PC-9 (cell line): ENCODE measurements around the gene NOSIP. TPM values are rescaled to one million over a fixed set of nuclear protein-coding genes. Genes with fewer than 3 reads are reported as not detected.

Source experiments
- BruUV-seq: library from RNA; stranded (reverse); fragments of 400-500 nt; replicated peaks from 2 replicates; lab custom pipeline; 2021; lab: Mats Ljungman, UMichigan
- CTCF ChIA-PET: fragments of 300-600 bp; sonication (Branson Sonifier 250); formaldehyde crosslinking; loops from one replicate; lab custom pipeline; 2022; ENCODE audit warnings: antibody characterized with exemption; lab: Charles Lee
- POLR2A ChIA-PET: fragments of 300-600 bp; sonication (Branson Sonifier 250); formaldehyde crosslinking; loops from one replicate; lab custom pipeline; 2022; ENCODE audit warnings: antibody characterized with exemption; ENCODE audit not compliant: unreplicated experiment; lab: Charles Lee
- DNase-seq, 2 experiments: peaks; one replicate each; pipeline versions ENCODE4 v3.0.0 to v3.0.0-alpha.2; 2015 to 2022; ENCODE audit warnings: mixed read lengths in 1 of 2
- H2AFZ ChIP-seq: fragments of 200-600 bp; sonication (generic); 2 replicates; pipeline ENCODE4 v1.8.1; 2017; ENCODE audit warnings: antibody characterized with exemption
- H3F3A ChIP-seq: fragments of 200-600 bp; sonication (generic); 2 replicates; pipeline ENCODE4 v1.8.1; 2017; ENCODE audit warnings: antibody characterized with exemption, mild to moderate bottlenecking, low read depth; ENCODE audit not compliant: insufficient read depth
- H3K27ac ChIP-seq: fragments of 200-600 bp; sonication (generic); 2 replicates; pipeline ENCODE4 v1.6.1; 2016; ENCODE audit warnings: mixed run types
- H3K27me3 ChIP-seq: fragments of 200-600 bp; sonication (generic); 2 replicates; pipeline ENCODE4 v1.6.1; 2016; ENCODE audit warnings: low read depth, mixed run types; ENCODE audit not compliant: insufficient read depth
- H3K36me3 ChIP-seq: fragments of 200-600 bp; sonication (generic); 2 replicates; pipeline ENCODE4 v1.6.1; 2016; ENCODE audit warnings: low read depth, mixed run types
- H3K4me1 ChIP-seq: fragments of 200-600 bp; sonication (generic); replicated peaks from 2 replicates; pipeline ENCODE4 v1.6.1; 2016; ENCODE audit warnings: mixed run types; ENCODE audit not compliant: insufficient read depth
- H3K4me2 ChIP-seq: fragments of 200-600 bp; sonication (generic); 2 replicates; pipeline ENCODE4 v1.6.1; 2017; ENCODE audit warnings: mixed run types
- H3K4me3 ChIP-seq: fragments of 200-600 bp; sonication (generic); 2 replicates; pipeline ENCODE4 v1.6.1; 2016; ENCODE audit warnings: mixed run types
- H3K79me2 ChIP-seq: fragments of 200-600 bp; sonication (generic); 2 replicates; pipeline ENCODE4 v1.6.1; 2017; ENCODE audit warnings: low read depth, mixed run types
- H3K9me2 ChIP-seq: fragments of 200-600 bp; sonication (generic); 2 replicates; pipeline ENCODE4 v1.8.1; 2017; ENCODE audit warnings: mild to moderate bottlenecking; ENCODE audit not compliant: insufficient read depth
- H3K9me3 ChIP-seq: fragments of 200-600 bp; sonication (generic); 2 replicates; pipeline ENCODE4 v1.8.1; 2016; ENCODE audit warnings: low read depth; ENCODE audit not compliant: insufficient read depth
- H4K20me1 ChIP-seq: fragments of 200-600 bp; sonication (generic); 2 replicates; pipeline ENCODE4 v1.8.1; 2017; ENCODE audit not compliant: insufficient read depth
- CTCF ChIP-seq: fragments of 200-600 bp; sonication (generic); conservative IDR thresholded peaks from 2 replicates; pipeline ENCODE4 v1.6.1; 2017; ENCODE audit warnings: mixed run types, antibody characterized with exemption, mild to moderate bottlenecking, moderate library complexity
- EZH2 ChIP-seq: fragments of 200-600 bp; sonication (generic); IDR thresholded peaks from 2 replicates; pipeline ENCODE4 v1.8.0; 2017; ENCODE audit warnings: antibody characterized with exemption, low read depth
- intact Hi-C: fragments of 100-400 bp; cut with micrococcal nuclease; formaldehyde crosslinking; loops from one replicate; pipeline ENCODE4 v1.10.0; 2022; ENCODE audit not compliant: unreplicated experiment
- total RNA-seq: library from RNA; stranded (reverse); gene quantifications from 2 replicates; pipeline ENCODE4 v1.2.3, GENCODE V29; 2021

The NOSIP gene
- total RNA-seq, 1 experiment from 2014 or later: 71.3 TPM

- H3K9me2 ChIP-seq: no peaks in the 10 kb centered on the region
- no peaks in the 10 kb centered on the region for H3K79me2 ChIP-seq
- DNase-seq: no peak
- peaks cover 11% of the 10 kb centered on the region for H3K4me1 ChIP-seq
- intact Hi-C loops: no loop called here
- no peak overlapping the region for H3K27ac ChIP-seq
- 0 out of 2 replicates have a peak, but pooled peaks cover 5% of the 10 kb centered on the region for H3K27me3 ChIP-seq
- H3K4me2 ChIP-seq: no peak overlapping the region
- no peaks in the 10 kb centered on the region for H3K9me3 ChIP-seq
- peaks cover 12% of the 10 kb centered on the region for H3F3A ChIP-seq
- H3K36me3 ChIP-seq: no peaks in the 10 kb centered on the region
- BruUV-seq: no TSS peak
- H4K20me1 ChIP-seq: no peaks in the 10 kb centered on the region
- H3K4me3 ChIP-seq: no peak overlapping the region
- CTCF ChIA-PET: no interaction called here
- no peak for TF ChIP-seq CTCF
- TF ChIP-seq EZH2: no peak
- no peak overlapping the region for H2AFZ ChIP-seq
- POLR2A ChIA-PET: no interaction called here
These were observed 37.9 kb downstream of the NOSIP start for GRCh38 chr19:49542446-49542845.

- H3K36me3 ChIP-seq: no peaks in the 10 kb centered on the region
- H3K9me3 ChIP-seq: no peaks in the 10 kb centered on the region
- no peak overlapping the region for H2AFZ ChIP-seq
- ChIA-PET CTCF (no interaction called here), POLR2A (no interaction called here)
- H3K4me1 ChIP-seq: peaks cover 9% of the 10 kb centered on the region
- H3K27me3 ChIP-seq: 0 out of 2 replicates have a peak, but pooled peaks cover 5% of the 10 kb centered on the region
- no peak overlapping the region for H3K4me3 ChIP-seq
- intact Hi-C loops: no loop called here
- H3K27ac ChIP-seq: no peak overlapping the region
- H3K9me2 ChIP-seq: no peaks in the 10 kb centered on the region
- no TSS peak for BruUV-seq
- H3F3A ChIP-seq: peaks cover 8% of the 10 kb centered on the region; the same call in 1 of the 2 replicates
- no peak overlapping the region for H3K4me2 ChIP-seq
- no peaks in the 10 kb centered on the region for H4K20me1 ChIP-seq
- H3K79me2 ChIP-seq: no peaks in the 10 kb centered on the region
- DNase-seq: no peak
- TF ChIP-seq CTCF (no peak), EZH2 (no peak)
These were observed 38.4 kb downstream of the NOSIP start for GRCh38 chr19:49541914-49542313.

GRCh38 chr19:49539192-49539952 is 41.0 kb downstream of the NOSIP start:
- intact Hi-C loops: no loop called here
- no peaks in the 10 kb centered on the region for H4K20me1 ChIP-seq
- H3F3A ChIP-seq: peaks cover 5% of the 10 kb centered on the region; the same call in 1 of the 2 replicates
- DNase-seq: no peak
- no peaks in the 10 kb centered on the region for H3K36me3 ChIP-seq
- no peaks in the 10 kb centered on the region for H3K79me2 ChIP-seq
- H2AFZ ChIP-seq: no peak overlapping the region
- no TSS peak for BruUV-seq
- H3K27me3 ChIP-seq: 0 out of 2 replicates have a peak, but pooled peaks cover 5% of the 10 kb centered on the region
- POLR2A ChIA-PET: no interaction called here
- H3K9me3 ChIP-seq: no peaks in the 10 kb centered on the region
- H3K4me2 ChIP-seq: no peak overlapping the region
- no peak overlapping the region for H3K27ac ChIP-seq
- no peaks in the 10 kb centered on the region for H3K9me2 ChIP-seq
- TF ChIP-seq CTCF: no peak
- TF ChIP-seq EZH2: no peak
- H3K4me3 ChIP-seq: no peak overlapping the region
- no peaks in the 10 kb centered on the region for H3K4me1 ChIP-seq
- CTCF ChIA-PET: no interaction called here
